ENCODE results near the gene ERGIC1.

DNA sequence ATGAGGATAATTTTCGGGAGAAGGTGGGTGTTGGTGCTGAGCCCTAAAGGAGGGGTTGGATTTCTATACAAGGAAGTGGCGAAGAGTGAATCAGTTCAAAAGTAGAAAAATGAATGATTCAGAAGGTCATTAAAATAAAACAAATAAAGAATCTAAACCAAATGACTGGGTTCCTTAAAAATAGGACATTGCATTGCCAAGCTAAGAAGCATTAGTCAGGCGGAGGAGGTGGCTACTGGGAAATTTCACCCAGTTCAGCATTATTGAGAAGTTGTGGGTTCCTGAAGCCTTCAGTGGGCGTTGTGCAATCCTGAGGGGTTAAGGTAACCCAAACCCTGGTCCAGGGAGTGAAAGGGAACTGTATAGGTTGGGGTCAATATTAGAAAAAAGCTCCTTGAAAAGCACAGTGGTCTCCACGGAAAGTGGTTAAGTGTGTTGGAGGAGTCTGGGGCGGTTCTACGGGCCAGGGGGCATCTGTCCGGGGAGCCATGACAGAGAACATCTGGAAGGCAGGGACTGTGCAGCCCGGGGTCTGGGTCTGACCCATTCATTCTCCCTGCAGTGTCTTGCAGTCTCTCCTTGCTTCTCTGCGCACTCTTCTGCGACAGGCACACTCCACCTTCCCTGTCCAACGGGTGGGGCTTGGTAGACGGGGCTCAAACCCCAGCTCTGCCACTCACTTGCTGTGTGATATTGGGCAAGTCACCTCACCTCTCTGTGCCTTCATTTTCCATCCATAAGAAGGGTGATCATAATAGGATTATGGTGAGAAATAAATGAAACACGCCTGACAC lies 35.4 kb upstream of the ERGIC1 start:
- TF ChIP-seq TAF1 (IDR thresholded peaks at IDR 0.05; ENCODE audit: low read depth) (no peak), SMC3 (conservative IDR thresholded peaks at IDR 0.05; ENCODE audit: poor library complexity) (no peak)
- TF ChIP-seq, protein P1, sequence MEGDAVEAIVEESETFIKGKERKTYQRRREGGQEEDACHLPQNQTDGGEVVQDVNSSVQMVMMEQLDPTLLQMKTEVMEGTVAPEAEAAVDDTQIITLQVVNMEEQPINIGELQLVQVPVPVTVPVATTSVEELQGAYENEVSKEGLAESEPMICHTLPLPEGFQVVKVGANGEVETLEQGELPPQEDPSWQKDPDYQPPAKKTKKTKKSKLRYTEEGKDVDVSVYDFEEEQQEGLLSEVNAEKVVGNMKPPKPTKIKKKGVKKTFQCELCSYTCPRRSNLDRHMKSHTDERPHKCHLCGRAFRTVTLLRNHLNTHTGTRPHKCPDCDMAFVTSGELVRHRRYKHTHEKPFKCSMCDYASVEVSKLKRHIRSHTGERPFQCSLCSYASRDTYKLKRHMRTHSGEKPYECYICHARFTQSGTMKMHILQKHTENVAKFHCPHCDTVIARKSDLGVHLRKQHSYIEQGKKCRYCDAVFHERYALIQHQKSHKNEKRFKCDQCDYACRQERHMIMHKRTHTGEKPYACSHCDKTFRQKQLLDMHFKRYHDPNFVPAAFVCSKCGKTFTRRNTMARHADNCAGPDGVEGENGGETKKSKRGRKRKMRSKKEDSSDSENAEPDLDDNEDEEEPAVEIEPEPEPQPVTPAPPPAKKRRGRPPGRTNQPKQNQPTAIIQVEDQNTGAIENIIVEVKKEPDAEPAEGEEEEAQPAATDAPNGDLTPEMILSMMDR (IDR thresholded peaks at IDR 0.05; ENCODE audit: poor library complexity, severe bottlenecking), result no peak
